NCI-H69 (cell line): ENCODE results near the gene OR51G2.

ENCODE experiments used
- DNase-seq: peaks from one replicate; lab custom pipeline; 2025; lab: John Stamatoyannopoulos, UW

The OR51G2 gene

DNA sequence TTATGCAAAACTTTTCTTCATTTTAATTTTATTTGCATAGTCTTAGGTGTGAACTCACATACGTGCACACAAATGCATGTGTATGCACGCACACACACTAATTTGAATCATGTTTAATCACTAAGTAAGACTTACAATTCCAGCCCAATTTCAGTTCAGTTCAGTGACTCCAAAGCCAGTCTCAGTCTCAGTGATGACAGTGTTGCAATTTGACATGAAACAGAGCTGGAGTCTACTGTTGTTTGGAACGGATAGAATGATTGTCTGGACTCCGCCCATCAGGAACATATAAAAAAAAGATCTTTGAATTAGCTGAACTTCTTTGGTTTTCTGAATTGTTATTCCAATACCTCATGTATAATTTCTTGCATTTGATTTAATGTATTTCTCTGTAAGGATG lies 55.3 kb downstream of the OR51G2 start:
- DNase-seq = no peak
